Kidney (tissue), 14 donors: ENCODE results near the gene NOTCH2. TPM values are rescaled to one million over a fixed set of nuclear protein-coding genes. Genes with fewer than 3 reads are reported as not detected.

ENCODE experiments used
- DNase-seq, 5 donors: peaks; one replicate each; pipeline ENCODE4 v3.0.0-alpha.2; 2013 to 2020
- FAIRE-seq: peaks from 2 replicates; lab custom pipeline; 2012; peaks lifted over from hg19 to GRCh38; lab: Jason Lieb, UNC
- H3K27ac ChIP-seq, 2 donors: one replicate each; pipeline ENCODE4 v1.7.0; 2013; ENCODE audit warnings: low read depth in 2 of 2, low read length in 2 of 2, inconsistent platforms in 1 of 2
- H3K27me3 ChIP-seq: one replicate; pipeline ENCODE4 v1.7.1; 2013; ENCODE audit warnings: low read length, inconsistent platforms; ENCODE audit not compliant: control insufficient read depth, insufficient read depth
- H3K36me3 ChIP-seq, 3 donors: one replicate each; pipeline versions ENCODE4 v1.7.0 to v1.7.1; 2013; ENCODE audit warnings: low read length in 3 of 3, control low read depth in 1 of 3, inconsistent platforms in 1 of 3; ENCODE audit not compliant: insufficient read depth in 3 of 3, control insufficient read depth in 2 of 3
- H3K4me1 ChIP-seq, 3 donors: one replicate each; pipeline versions ENCODE4 v1.7.0 to v1.7.1; 2013; ENCODE audit warnings: low read length in 3 of 3, inconsistent platforms in 1 of 3, low read depth in 1 of 3; ENCODE audit not compliant: control insufficient read depth in 2 of 3, insufficient read depth in 2 of 3
- H3K4me3 ChIP-seq, 3 donors: one replicate each; pipeline versions ENCODE4 v1.7.0 to v1.8.1; 2013; ENCODE audit warnings: low read length in 3 of 3, control low read depth in 1 of 3, inconsistent platforms in 1 of 3
- H3K9ac ChIP-seq, 3 donors: one replicate each; pipeline versions ENCODE4 v1.7.0 to v1.7.1; 2013; ENCODE audit warnings: low read length in 3 of 3, control low read depth in 1 of 3, inconsistent platforms in 1 of 3
- H3K9me3 ChIP-seq, 3 donors: one replicate each; pipeline versions ENCODE4 v1.7.0 to v1.7.1; 2013; ENCODE audit warnings: low read length in 3 of 3, control low read depth in 1 of 3, inconsistent platforms in 1 of 3; ENCODE audit not compliant: control insufficient read depth in 2 of 3, insufficient read depth in 1 of 3
- intact Hi-C: fragments of 100-400 bp; cut with DNase I; formaldehyde crosslinking; loops from one replicate; pipeline ENCODE4 v1.11.1; 2022
- polyA plus RNA-seq: library from polyadenylated mRNA; stranded (reverse); fragments of 350-450 nt; fragmentation: Illumina TruSeq; extraction: RNeasy Lipid Tissue Mini Kit (QIAGEN cat#74804); gene quantifications from one replicate; pipeline ENCODE4 v1.2.3, GENCODE V29; 2014; ENCODE audit warnings: low read depth, low replicate concordance; ENCODE audit not compliant: insufficient read depth
- total RNA-seq: library from RNA; stranded (reverse); fragmentation: NEBNext Ultra II Directional; extraction: Animal tissue kit (Norgen Biotek cat#: 25700); gene quantifications from one replicate; pipeline ENCODE4 v1.2.1, GENCODE V29; 2021
- TF ChIP-seq, protein P1 (sequence below): IDR thresholded peaks from 3 replicates; pipeline ENCODE4 v1.5.1; 2012; ENCODE audit warnings: mild to moderate bottlenecking, moderate library complexity, borderline replicate concordance; ENCODE audit not compliant: insufficient read depth; ENCODE audit errors: extremely low read depth
- donor health status: control.
- donor health status: control.
- donor health status: control.
- donor health status: control.
- donor health status: control.
- donor health status: DM: yes; HTN: yes; CAD: no.
- donor health status: Normal renal cell carcinoma (clear cell type).

The NOTCH2 gene
- total and polyA plus RNA-seq, 2 donors from 2014 or later, result 4.9 to 113 TPM

DNA sequence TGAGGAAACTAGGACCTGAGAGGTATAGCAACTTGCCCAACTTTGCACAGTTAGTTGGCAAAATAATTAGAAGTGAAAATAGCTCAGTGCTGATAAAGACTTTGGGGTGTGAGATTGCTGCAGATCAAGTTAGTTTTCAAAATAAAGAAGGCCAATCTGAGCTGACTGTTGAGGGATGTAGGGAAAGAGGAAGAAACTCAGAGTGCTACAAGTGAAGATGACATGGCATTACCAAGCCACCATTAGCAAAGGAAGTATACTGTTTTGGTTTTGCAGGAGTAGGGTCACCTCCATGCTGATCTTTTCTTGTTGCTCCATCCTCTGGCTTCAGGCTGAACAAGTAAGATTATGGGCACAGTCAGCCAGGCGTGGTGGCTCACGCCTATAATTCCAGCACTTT is 94.5 kb downstream of the NOTCH2 start:
- Histone ChIP-seq H3K4me1 (no peaks in the 10 kb centered on the region), H3K27me3 (no peaks in the 10 kb centered on the region), H3K27ac (no peak overlapping the region), H3K4me3 (no peak overlapping the region), H3K36me3 (peaks cover 0 to 4% (median 2%) of the 10 kb centered on the region in 3 donors), H3K9me3 (no peaks in the 10 kb centered on the region), H3K9ac (no peak overlapping the region)
- intact Hi-C loops, result no loop called here
- FAIRE-seq, result no peak
- no peak for DNase-seq
- TF ChIP-seq, protein P1, sequence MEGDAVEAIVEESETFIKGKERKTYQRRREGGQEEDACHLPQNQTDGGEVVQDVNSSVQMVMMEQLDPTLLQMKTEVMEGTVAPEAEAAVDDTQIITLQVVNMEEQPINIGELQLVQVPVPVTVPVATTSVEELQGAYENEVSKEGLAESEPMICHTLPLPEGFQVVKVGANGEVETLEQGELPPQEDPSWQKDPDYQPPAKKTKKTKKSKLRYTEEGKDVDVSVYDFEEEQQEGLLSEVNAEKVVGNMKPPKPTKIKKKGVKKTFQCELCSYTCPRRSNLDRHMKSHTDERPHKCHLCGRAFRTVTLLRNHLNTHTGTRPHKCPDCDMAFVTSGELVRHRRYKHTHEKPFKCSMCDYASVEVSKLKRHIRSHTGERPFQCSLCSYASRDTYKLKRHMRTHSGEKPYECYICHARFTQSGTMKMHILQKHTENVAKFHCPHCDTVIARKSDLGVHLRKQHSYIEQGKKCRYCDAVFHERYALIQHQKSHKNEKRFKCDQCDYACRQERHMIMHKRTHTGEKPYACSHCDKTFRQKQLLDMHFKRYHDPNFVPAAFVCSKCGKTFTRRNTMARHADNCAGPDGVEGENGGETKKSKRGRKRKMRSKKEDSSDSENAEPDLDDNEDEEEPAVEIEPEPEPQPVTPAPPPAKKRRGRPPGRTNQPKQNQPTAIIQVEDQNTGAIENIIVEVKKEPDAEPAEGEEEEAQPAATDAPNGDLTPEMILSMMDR, result no peak

- intact Hi-C loops, result no loop called here
- DNase-seq (no peak), FAIRE-seq (no peak)
- TF ChIP-seq, protein P1, result no peak
- Histone ChIP-seq H3K36me3 (peaks cover 0 to 6% (median 4%) of the 10 kb centered on the region in 3 donors), H3K27ac (no peak overlapping the region), H3K4me1 (no peaks in the 10 kb centered on the region), H3K27me3 (no peaks in the 10 kb centered on the region), H3K9me3 (no peaks in the 10 kb centered on the region), H3K4me3 (no peak overlapping the region), H3K9ac (no peak overlapping the region)
Observed at GRCh38 chr1:119974013-119974412, 95.4 kb downstream of the NOTCH2 start.

GRCh38 chr1:119971710-119972570 is 97.5 kb downstream of the NOTCH2 start:
- Histone ChIP-seq H3K27me3 (no peaks in the 10 kb centered on the region), H3K9me3 (no peaks in the 10 kb centered on the region), H3K27ac (no peak overlapping the region), H3K4me3 (no peak overlapping the region), H3K36me3 (peaks cover 6 to 12% (median 7%) of the 10 kb centered on the region in 3 donors), H3K9ac (no peak overlapping the region), H3K4me1 (no peaks in the 10 kb centered on the region)
- TF ChIP-seq, protein P1, result no peak
- no peak for DNase-seq
- intact Hi-C loops, result no loop called here
- no peak for FAIRE-seq
